Spleen (tissue), 11 donors: ENCODE measurements around the gene TLE4. TPM values are rescaled to one million over a fixed set of nuclear protein-coding genes. Genes with fewer than 3 reads are reported as not detected.

Source experiments
- DNase-seq: peaks from one replicate; pipeline ENCODE4 v3.0.0-alpha.2; 2020
- H3K27ac ChIP-seq, 8 donors: fragments of 200-600 bp; sonication (generic) in 7 of 8; 1 replicate in 4 of 8; 2 replicates in 4 of 8; pipeline versions ENCODE4 v1.5.0 to v1.8.0; 2016 to 2021; ENCODE audit warnings: inconsistent platforms in 4 of 8, mild to moderate bottlenecking in 4 of 8, moderate library complexity in 1 of 8
- H3K27me3 ChIP-seq, 7 donors: fragments of 200-600 bp; sonication (generic) in 6 of 7; replicated peaks in 1 of 7; 1 replicate in 4 of 7; 2 replicates in 3 of 7; pipeline versions ENCODE4 v1.5.0 to v1.8.0; 2016 to 2021; ENCODE audit warnings: inconsistent platforms in 3 of 7, mild to moderate bottlenecking in 1 of 7
- H3K36me3 ChIP-seq, 6 donors: fragments of 200-600 bp; sonication (generic) in 5 of 6; 1 replicate in 4 of 6; 2 replicates in 2 of 6; pipeline versions ENCODE4 v1.5.0 to v1.8.0; 2016 to 2021; ENCODE audit warnings: inconsistent platforms in 2 of 6
- H3K4me1 ChIP-seq, 6 donors: fragments of 200-600 bp; sonication (generic) in 5 of 6; 1 replicate in 3 of 6; 2 replicates in 3 of 6; pipeline versions ENCODE4 v1.5.0 to v1.8.0; 2016 to 2021; ENCODE audit warnings: inconsistent platforms in 3 of 6
- H3K4me3 ChIP-seq, 8 donors: fragments of 200-600 bp; sonication (generic) in 7 of 8; 1 replicate in 4 of 8; 2 replicates in 4 of 8; pipeline versions ENCODE4 v1.5.0 to v1.8.0; 2016 to 2021; ENCODE audit warnings: inconsistent platforms in 4 of 8, mild to moderate bottlenecking in 4 of 8, moderate library complexity in 2 of 8
- H3K9me3 ChIP-seq, 8 donors: fragments of 200-600 bp; sonication (generic) in 7 of 8; 1 replicate in 4 of 8; 2 replicates in 4 of 8; pipeline versions ENCODE4 v1.5.0 to v1.8.0; 2016 to 2021; ENCODE audit warnings: inconsistent platforms in 4 of 8
- POLR2A ChIP-seq, 3 donors: fragments of 450-650 bp; IDR thresholded peaks; one replicate each; pipeline ENCODE4 v1.5.1; 2017; ENCODE audit warnings: antibody characterized with exemption in 3 of 3, mild to moderate bottlenecking in 1 of 3
- POLR2AphosphoS5 ChIP-seq, 3 donors: sonication (generic); formaldehyde crosslinking; IDR thresholded peaks; one replicate each; pipeline ENCODE4 v1.5.1; 2017; ENCODE audit warnings: antibody characterized with exemption in 3 of 3
- WGBS, 5 donors: extraction: QIAGEN DNeasy Blood & Tissue Kit in 3 of 5; methylation state at CpG; one replicate each; pipeline versions ENCODE4 v1.1.5 to v1.1.7; 2013 to 2018; 5-methylcytosine and 5-hydroxymethylcytosine counted together
- intact Hi-C: fragments of 100-400 bp; cut with DNase I; formaldehyde crosslinking; loops from one replicate; pipeline ENCODE4 v1.15.0; 2023; ENCODE audit warnings: low total_unique reads
- polyA plus RNA-seq, 3 donors: library from polyadenylated mRNA; stranded (reverse); fragments of 200-250 nt; gene quantifications; one replicate each; pipeline ENCODE4 v1.2.1, GENCODE V29; 2013
- total RNA-seq, 7 donors: library from RNA; depleted of rRNA in 3 of 7; stranded (reverse); fragments of >200 nt in 3 of 7; fragmentation: NEBNext Ultra II Directional in 4 of 7; extraction: Animal tissue kit (Norgen Biotek cat#: 25700) in 4 of 7; gene quantifications; one replicate each; pipeline versions ENCODE4 v1.1.0 to v1.2.1, GENCODE V29; 2016 to 2021
- TF ChIP-seq, protein P1 (sequence below), 11 experiments: fragments of 200-600 bp in 7 of 11; fragments of 450-650 bp in 4 of 11; sonication (generic) in 4 of 11; IDR thresholded peaks in 8 of 11; conservative IDR thresholded peaks in 3 of 11; 1 replicate in 7 of 11; 2 replicates in 4 of 11; pipeline versions ENCODE4 v1.4.0 to v1.8.0; 2016 to 2021; ENCODE audit warnings: antibody characterized with exemption in 11 of 11, inconsistent platforms in 4 of 11, mild to moderate bottlenecking in 1 of 11
- donor health status: healthy with polysubstance abuse.
- donor health status: DM: no; HTN: no; CAD: no; lungs with moderate emphysema.
- donor health status: DM: no; HTN: no; CAD: no.
- donor health status: Bipolar disorder and iron deficiency.
- donor health status: healthy.
- donor health status: DM: no; HTN: no; CAD: no.
- donor health status: DM: yes; HTN: yes; CAD: no.

TLE4 gene
- total and polyA plus RNA-seq, 10 donors: 7.8 to 92.8 (median 70.5) TPM

DNA sequence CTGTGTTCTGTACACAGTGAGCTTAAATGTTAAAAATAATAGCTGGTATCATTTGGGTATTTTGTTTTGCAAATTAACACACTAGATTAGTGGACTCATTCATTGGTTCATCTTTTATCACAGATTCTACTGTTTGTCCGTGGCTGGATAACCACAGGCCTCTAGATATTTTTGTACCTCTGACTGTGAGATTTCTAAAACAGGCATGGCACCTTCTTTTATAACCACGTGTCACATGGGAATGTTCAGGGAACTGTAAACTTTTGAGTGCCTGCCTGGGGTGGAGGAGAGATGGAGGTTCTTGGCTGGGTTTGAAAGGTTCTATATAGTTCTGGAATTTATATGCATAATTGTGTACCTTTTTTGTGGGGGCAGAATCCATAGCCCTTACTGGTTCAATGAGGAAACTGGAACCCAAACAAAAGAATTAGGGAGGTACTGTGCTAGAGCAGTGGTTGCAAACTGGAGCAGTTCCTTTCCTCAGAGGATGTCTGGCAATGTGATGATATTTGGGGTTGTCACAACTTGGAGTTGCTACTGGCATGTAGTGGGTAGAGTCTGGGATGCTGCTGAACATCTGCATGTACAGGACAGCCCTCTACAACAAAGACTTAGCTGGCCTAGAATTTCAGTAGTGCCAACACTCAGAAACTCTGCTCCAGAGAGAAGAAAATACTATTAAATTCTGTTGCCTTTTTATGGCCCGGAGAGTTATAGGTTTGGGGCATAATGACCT lies 16.9 kb downstream of the TLE4 start:
- intact Hi-C loops: no loop called here
- Histone ChIP-seq H3K4me3 (no peak overlapping the region), H3K4me1 (peaks cover 7 to 95% (median 38%) of the 10 kb centered on the region in 6 donors)

DNA sequence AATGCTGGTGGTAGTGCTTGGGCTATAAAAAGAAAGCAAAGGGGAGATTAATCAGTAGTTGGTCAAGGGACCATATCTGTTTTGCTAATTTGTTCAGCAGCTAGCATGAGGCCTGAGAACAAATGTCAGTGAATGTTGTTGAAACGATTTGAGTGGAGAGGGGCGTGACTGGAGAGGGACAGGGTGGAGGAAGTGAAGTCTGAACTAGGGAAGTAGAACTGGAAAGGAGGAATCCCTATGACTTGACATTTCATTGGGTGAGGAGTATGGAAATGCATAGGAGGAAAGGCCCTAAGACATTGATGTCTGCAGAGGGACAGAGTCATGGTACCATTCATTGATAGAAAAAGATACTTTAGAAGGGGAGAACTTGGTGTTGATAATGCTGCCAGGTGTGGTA lies 19.7 kb downstream of the TLE4 start:
- 59 to 79% (median 64%) methylated on average over 2 of the region's 2 CpGs for WGBS, 5 donors
- no peak for DNase-seq
- H3K9me3 ChIP-seq: no peaks in the 10 kb centered on the region
- H3K36me3 ChIP-seq: peaks cover 0 to 18% (median 1%) of the 10 kb centered on the region in 6 donors
- no peaks in the 10 kb centered on the region for H3K27me3 ChIP-seq
- no peak overlapping the region for H3K4me3 ChIP-seq
- peak overlapping the region in 3 of 8 donors; percentile 2 to 43 (median 17) for H3K27ac ChIP-seq
- peaks cover 0 to 90% (median 22%) of the 10 kb centered on the region in 6 donors for H3K4me1 ChIP-seq
- TF ChIP-seq POLR2A (IDR thresholded peaks at IDR 0.05): no peak
- TF ChIP-seq POLR2AphosphoS5 (IDR thresholded peaks at IDR 0.05): no peak
- TF ChIP-seq, protein P1, sequence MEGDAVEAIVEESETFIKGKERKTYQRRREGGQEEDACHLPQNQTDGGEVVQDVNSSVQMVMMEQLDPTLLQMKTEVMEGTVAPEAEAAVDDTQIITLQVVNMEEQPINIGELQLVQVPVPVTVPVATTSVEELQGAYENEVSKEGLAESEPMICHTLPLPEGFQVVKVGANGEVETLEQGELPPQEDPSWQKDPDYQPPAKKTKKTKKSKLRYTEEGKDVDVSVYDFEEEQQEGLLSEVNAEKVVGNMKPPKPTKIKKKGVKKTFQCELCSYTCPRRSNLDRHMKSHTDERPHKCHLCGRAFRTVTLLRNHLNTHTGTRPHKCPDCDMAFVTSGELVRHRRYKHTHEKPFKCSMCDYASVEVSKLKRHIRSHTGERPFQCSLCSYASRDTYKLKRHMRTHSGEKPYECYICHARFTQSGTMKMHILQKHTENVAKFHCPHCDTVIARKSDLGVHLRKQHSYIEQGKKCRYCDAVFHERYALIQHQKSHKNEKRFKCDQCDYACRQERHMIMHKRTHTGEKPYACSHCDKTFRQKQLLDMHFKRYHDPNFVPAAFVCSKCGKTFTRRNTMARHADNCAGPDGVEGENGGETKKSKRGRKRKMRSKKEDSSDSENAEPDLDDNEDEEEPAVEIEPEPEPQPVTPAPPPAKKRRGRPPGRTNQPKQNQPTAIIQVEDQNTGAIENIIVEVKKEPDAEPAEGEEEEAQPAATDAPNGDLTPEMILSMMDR (IDR thresholded peaks at IDR 0.05 in 8 of 11, conservative IDR thresholded peaks at IDR 0.05 in 3 of 11): no peak
- intact Hi-C loops: no loop called here

More for the DNA sequence above, 16.9 kb downstream of the TLE4 start:
- WGBS, 5 donors: 66 to 81% (median 67%) methylated on average over 3 of the region's 3 CpGs
- H3K9me3 ChIP-seq: no peaks in the 10 kb centered on the region
- TF ChIP-seq POLR2AphosphoS5 (IDR thresholded peaks at IDR 0.05) (no peak), POLR2A (IDR thresholded peaks at IDR 0.05) (no peak)
- TF ChIP-seq, protein P1 (IDR thresholded peaks at IDR 0.05 in 8 of 11, conservative IDR thresholded peaks at IDR 0.05 in 3 of 11): no peak
- peaks cover 0 to 18% (median 1%) of the 10 kb centered on the region in 6 donors for H3K36me3 ChIP-seq
- no peak overlapping the region for H3K27ac ChIP-seq
- no peaks in the 10 kb centered on the region for H3K27me3 ChIP-seq
- DNase-seq: no peak

DNA sequence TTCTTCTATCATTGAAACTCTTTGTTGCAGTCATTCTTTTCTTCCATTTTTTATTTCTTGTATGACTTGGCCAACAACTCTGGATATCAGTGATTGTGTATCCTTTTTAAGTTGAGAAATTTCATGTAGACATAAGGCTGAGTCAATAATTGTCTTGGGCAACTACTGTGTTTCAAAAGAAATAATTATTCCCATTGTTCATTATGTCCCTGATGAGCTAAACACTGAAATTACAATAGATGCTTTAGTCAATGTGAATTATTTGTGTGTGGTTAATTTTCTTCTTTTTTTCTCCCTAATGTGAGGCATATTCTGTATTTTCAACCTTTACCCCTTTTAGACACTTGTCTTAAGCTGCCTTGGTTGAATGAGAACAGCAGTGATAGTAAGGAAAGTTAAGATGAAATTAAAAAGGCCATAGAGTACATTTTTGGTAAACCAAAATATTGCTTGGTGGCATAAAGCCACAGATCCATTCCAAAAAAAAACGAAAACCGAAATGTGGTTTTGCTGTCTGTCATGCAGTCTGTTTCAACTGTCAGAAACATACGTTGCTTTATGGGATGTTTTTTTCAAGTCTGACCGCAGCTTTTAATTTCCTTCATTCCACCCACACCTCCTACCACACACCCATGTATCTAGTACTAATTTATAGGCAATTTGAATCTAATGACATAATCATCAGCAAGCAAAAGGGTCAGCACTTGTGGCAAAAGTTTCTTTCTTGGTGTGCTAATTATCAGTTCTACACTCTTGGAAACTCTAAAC lies 21.1 kb downstream of the TLE4 start:
- intact Hi-C loops: no loop called here
- no peak for DNase-seq
- WGBS, 5 donors: 22 to 41% (median 28%) methylated on average over 4 of the region's 4 CpGs

More for the DNA sequence above, 21.1 kb downstream of the TLE4 start:
- Histone ChIP-seq H3K36me3 (peaks cover 0 to 8% (median 0%) of the 10 kb centered on the region in 6 donors), H3K9me3 (no peaks in the 10 kb centered on the region), H3K4me3 (no peak overlapping the region), H3K27me3 (no peaks in the 10 kb centered on the region), H3K27ac (peak overlapping the region in 3 of 8 donors; percentile 5 to 43 (median 15)), H3K4me1 (peaks cover 0 to 89% (median 23%) of the 10 kb centered on the region in 6 donors)
- no peak for TF ChIP-seq POLR2A (IDR thresholded peaks at IDR 0.05)
- TF ChIP-seq, protein P1 (IDR thresholded peaks at IDR 0.05 in 8 of 11, conservative IDR thresholded peaks at IDR 0.05 in 3 of 11): no peak
- TF ChIP-seq POLR2AphosphoS5 (IDR thresholded peaks at IDR 0.05): no peak
